HFFc6 (cell line): ENCODE results near the gene DMXL1. TPM values are rescaled to one million over a fixed set of nuclear protein-coding genes. Genes with fewer than 3 reads are reported as not detected.

Experiments
- DNase-seq: peaks from one replicate; pipeline ENCODE4 v3.0.0-alpha.2; 2018
- H3K27ac Mint-ChIP-seq: 2 replicates; pipeline ENCODE4 v1.8.0; 2020; ENCODE audit warnings: mild to moderate bottlenecking, mixed read lengths
- H3K27me3 Mint-ChIP-seq: 2 replicates; pipeline ENCODE4 v1.8.0; 2021; ENCODE audit warnings: mild to moderate bottlenecking, moderate library complexity, mixed read lengths; ENCODE audit not compliant: insufficient read depth
- H3K36me3 Mint-ChIP-seq: 2 replicates; pipeline ENCODE4 v1.8.0; 2021; ENCODE audit warnings: low read depth, mixed read lengths
- H3K4me1 Mint-ChIP-seq: 2 replicates; pipeline ENCODE4 v1.8.0; 2020; ENCODE audit warnings: low read depth, mixed read lengths
- H3K4me3 Mint-ChIP-seq: 2 replicates; pipeline ENCODE4 v1.8.0; 2020; ENCODE audit warnings: mild to moderate bottlenecking, moderate library complexity, mixed read lengths
- H3K9me3 Mint-ChIP-seq: 2 replicates; pipeline ENCODE4 v1.8.0; 2020; ENCODE audit warnings: mild to moderate bottlenecking, mixed read lengths
- total RNA-seq, 6 experiments: library from RNA; stranded (reverse); fragmentation: NEBNext Ultra II Directional; extraction: Animal tissue kit (Norgen Biotek cat#: 25700); gene quantifications; 2 replicates in 1 of 6; 3 replicates in 5 of 6; pipeline ENCODE4 v1.2.3, GENCODE V29; 2021
- TF ChIP-seq, protein P1 (sequence below): fragments of 200-600 bp; sonication (generic); IDR thresholded peaks from 2 replicates; pipeline ENCODE4 v1.5.0; 2021; ENCODE audit warnings: antibody characterized with exemption, mild to moderate bottlenecking

DMXL1 gene
- total RNA-seq, 6 experiments from 2014 or later = 19.8 to 23.1 (median 21.5) TPM

DNA sequence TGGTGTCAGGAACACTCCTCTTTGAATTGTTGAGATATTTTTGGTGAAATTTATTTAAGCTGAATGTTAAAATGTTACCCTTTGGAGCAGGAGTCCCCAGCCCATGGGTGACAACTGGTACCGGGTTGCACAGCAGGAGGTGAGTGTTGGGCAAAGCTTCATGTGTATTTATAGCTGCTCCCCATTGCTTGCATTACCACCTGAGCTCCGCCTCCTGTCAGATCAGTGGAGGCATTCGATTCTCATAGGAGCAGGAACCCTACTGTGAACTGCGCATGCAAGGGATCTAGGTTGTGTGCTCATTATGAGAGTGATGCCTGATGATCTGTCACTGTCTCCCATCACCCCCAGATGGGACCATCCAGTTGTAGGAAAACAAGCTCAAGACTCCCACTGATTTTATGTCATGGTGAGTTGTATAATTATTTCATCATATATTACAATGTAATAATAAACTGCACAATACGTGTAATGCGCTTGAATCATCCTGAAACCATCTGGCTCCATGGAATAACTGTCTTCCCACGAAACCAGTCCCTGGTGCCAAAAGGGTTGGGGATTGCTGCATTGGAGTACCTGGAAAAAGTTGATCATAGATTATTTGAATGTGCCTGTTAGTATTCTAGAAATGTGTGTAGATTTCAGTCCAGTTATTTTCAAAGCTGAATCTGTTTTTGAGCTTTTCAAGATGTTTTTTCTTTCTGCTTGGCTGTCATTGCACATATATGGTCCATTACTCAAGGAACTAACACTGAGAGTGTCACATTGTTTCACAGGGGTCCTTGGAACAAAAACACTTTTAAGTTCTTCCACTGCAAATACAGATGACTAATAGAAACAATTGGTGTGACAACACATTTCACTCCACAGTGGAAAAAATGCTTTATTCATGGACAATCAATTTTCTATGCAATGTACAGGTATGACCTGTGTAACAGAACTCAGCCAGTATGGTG, 180.3 kb downstream of the DMXL1 start:
- peaks cover 1% of the 10 kb centered on the region; the same call in 1 of the 2 replicates for H3K27me3 Mint-ChIP-seq
- H3K4me1 Mint-ChIP-seq = no peaks in the 10 kb centered on the region
- TF ChIP-seq, protein P1, sequence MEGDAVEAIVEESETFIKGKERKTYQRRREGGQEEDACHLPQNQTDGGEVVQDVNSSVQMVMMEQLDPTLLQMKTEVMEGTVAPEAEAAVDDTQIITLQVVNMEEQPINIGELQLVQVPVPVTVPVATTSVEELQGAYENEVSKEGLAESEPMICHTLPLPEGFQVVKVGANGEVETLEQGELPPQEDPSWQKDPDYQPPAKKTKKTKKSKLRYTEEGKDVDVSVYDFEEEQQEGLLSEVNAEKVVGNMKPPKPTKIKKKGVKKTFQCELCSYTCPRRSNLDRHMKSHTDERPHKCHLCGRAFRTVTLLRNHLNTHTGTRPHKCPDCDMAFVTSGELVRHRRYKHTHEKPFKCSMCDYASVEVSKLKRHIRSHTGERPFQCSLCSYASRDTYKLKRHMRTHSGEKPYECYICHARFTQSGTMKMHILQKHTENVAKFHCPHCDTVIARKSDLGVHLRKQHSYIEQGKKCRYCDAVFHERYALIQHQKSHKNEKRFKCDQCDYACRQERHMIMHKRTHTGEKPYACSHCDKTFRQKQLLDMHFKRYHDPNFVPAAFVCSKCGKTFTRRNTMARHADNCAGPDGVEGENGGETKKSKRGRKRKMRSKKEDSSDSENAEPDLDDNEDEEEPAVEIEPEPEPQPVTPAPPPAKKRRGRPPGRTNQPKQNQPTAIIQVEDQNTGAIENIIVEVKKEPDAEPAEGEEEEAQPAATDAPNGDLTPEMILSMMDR = no peak

GRCh38 chr5:119255571-119256356, 184.9 kb downstream of the DMXL1 start:
- Mint-ChIP-seq H3K4me3 (no peak overlapping the region), H3K4me1 (no peaks in the 10 kb centered on the region), H3K27me3 (peaks cover 4% of the 10 kb centered on the region; the same call in 1 of the 2 replicates), H3K27ac (no peak overlapping the region), H3K36me3 (peaks cover 65% of the 10 kb centered on the region), H3K9me3 (peaks cover 60% of the 10 kb centered on the region)
- no peak for DNase-seq
- TF ChIP-seq, protein P1 = peak; percentile 45; the same call in 1 of the 2 replicates

More for the DNA sequence above, 180.3 kb downstream of the DMXL1 start:
- Mint-ChIP-seq H3K36me3 (peaks cover 31% of the 10 kb centered on the region), H3K9me3 (peaks cover 22% of the 10 kb centered on the region), H3K4me3 (no peak overlapping the region), H3K27ac (no peak overlapping the region)
- no peak for DNase-seq

DNA sequence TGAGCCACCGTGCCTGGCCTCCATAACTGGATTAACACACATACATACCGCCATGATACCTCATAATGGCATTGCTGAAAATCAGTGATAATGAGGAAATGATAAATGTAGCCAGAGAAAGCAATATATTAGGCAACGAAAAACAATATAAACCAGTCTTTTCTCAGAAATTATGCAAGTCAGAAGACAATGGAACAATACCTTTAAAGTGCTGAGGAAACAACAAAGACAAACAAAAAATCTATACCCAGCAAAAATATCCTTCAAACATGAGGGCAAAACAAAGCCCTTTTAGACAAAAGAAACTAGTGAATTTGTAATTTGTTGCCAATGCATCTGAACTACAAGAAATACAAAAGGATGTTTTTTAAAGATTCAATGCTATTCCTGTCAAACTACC, 186.7 kb downstream of the DMXL1 start:
- TF ChIP-seq, protein P1 = no peak
- H3K9me3 Mint-ChIP-seq = peaks cover 78% of the 10 kb centered on the region
- H3K36me3 Mint-ChIP-seq = peaks cover 65% of the 10 kb centered on the region

DNA sequence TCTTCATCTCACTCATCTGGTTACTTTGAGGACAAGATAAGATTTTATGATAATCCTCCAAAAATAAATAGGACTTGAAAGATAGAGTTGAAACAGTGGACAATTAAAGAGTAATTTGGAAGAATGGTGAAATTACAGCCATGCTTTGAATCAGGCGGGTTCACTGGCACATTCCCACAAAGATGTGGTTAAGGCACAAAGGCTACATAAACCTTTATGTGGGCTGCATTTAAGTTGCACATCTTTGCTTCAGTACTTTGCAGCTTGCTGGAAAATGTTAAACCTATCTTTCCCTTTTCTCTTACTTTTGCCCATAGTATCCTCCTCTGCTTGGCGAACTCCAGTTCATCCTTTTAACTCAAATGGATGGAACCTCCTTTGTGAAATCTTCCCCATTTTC, 192.8 kb downstream of the DMXL1 start:
- Mint-ChIP-seq H3K9me3 (peaks cover 52% of the 10 kb centered on the region), H3K4me1 (peaks cover 17% of the 10 kb centered on the region), H3K27me3 (peaks cover 3% of the 10 kb centered on the region), H3K27ac (no peak overlapping the region), H3K36me3 (peaks cover 51% of the 10 kb centered on the region), H3K4me3 (no peak overlapping the region)
- DNase-seq = no peak
- TF ChIP-seq, protein P1 = no peak

More for the DNA sequence above, 186.7 kb downstream of the DMXL1 start:
- H3K27ac Mint-ChIP-seq = no peak overlapping the region
- no peak overlapping the region for H3K4me3 Mint-ChIP-seq
- H3K4me1 Mint-ChIP-seq = no peaks in the 10 kb centered on the region
- DNase-seq = no peak
- H3K27me3 Mint-ChIP-seq = peaks cover 4% of the 10 kb centered on the region; the same call in 1 of the 2 replicates

- H3K4me3 Mint-ChIP-seq = no peak overlapping the region
- peaks cover 47% of the 10 kb centered on the region for H3K36me3 Mint-ChIP-seq
- no peak for DNase-seq
- peaks cover 3% of the 10 kb centered on the region for H3K27me3 Mint-ChIP-seq
- peaks cover 20% of the 10 kb centered on the region for H3K4me1 Mint-ChIP-seq
- TF ChIP-seq, protein P1 = no peak
- no peak overlapping the region for H3K27ac Mint-ChIP-seq
- H3K9me3 Mint-ChIP-seq = peaks cover 47% of the 10 kb centered on the region
These were observed 193.3 kb downstream of the DMXL1 start for GRCh38 chr5:119264186-119264585.
